ENCODE data around the gene RUSF1. TPM values are rescaled to one million over a fixed set of nuclear protein-coding genes. Genes with fewer than 3 reads are reported as not detected.

The RUSF1 gene
- total and polyA plus RNA-seq, 7 experiments from 2014 or later, result 22.8 to 118 (median 66.6) TPM

DNA sequence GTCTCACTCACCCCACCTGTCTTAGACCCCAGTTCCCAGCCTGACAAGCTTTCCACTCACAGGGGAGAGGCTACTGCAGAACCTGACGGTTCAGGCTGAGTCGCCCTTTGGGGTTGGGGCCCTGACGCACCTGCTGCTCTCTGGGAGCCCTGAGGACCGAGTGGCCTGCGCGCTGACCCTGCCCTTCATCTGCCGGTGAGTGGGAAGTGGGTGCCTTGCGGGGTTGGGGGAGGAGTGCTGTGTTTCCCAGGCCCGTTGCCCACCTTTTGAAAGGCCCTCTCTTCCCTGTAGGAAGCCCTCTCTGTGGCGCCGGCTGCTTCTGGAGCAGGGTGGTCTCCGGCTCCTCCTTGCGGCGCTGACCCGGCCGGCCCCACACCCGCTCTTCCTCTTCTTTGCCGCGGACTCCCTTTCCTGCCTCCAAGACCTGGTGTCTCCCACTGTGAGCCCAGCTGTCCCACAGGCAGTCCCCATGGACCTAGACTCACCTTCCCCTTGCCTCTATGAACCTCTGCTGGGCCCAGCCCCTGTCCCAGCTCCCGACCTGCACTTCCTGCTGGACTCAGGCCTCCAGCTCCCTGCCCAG lies 42.3 kb downstream of the RUSF1 start:
- Mint-ChIP-seq H3K36me3 (peaks cover 4 to 30% (median 10%) of the 10 kb centered on the region in 5 donors), H3K4me1 (peaks cover 9 to 29% (median 14%) of the 10 kb centered on the region in 7 donors), H3K27me3 (peaks cover 0 to 6% (median 0%) of the 10 kb centered on the region in 5 donors), H3K9me3 (peaks cover 0 to 1% (median 0%) of the 10 kb centered on the region in 11 donors), H3K27ac (no peak overlapping the region), H3K4me3 (peak overlapping the region in 1 of 10 donors; percentile 66)
- Histone ChIP-seq H3K36me3 (ENCODE audit: control insufficient read depth in 2 of 3, insufficient read depth in 3 of 3, low read length in 3 of 3) (peaks cover 0 to 35% (median 3%) of the 10 kb centered on the region in 3 experiments), H3K27me3 (ENCODE audit: control insufficient read depth in 2 of 2, insufficient read depth in 2 of 2, low read length in 2 of 2) (no peaks in the 10 kb centered on the region), H3K4me1 (ENCODE audit: control insufficient read depth in 2 of 2, insufficient read depth in 2 of 2, low read length in 2 of 2) (peaks cover 8 to 11% of the 10 kb centered on the region in 2 donors), H3K9me3 (ENCODE audit: control insufficient read depth in 2 of 3, low read length in 3 of 3) (no peaks in the 10 kb centered on the region), H3K4me3 (ENCODE audit: low read length) (no peak overlapping the region), H3K27ac (ENCODE audit: low read depth, low read length) (no peak overlapping the region)
- ChIA-PET CTCF (interaction anchor here (0.6 kb wide), 1 partner anchor 621 kb away, joined by 3 read pairs; no protein-coding TSS in a partner anchor), POLR2A (interaction anchor here (0.6 kb wide), 1 partner anchor 15 kb away, joined by 4 read pairs; no protein-coding TSS in a partner anchor)
- intact Hi-C loops (cut with micrococcal nuclease), result no loop called here
- DNase-seq (no peak), ATAC-seq (no peak)

DNA sequence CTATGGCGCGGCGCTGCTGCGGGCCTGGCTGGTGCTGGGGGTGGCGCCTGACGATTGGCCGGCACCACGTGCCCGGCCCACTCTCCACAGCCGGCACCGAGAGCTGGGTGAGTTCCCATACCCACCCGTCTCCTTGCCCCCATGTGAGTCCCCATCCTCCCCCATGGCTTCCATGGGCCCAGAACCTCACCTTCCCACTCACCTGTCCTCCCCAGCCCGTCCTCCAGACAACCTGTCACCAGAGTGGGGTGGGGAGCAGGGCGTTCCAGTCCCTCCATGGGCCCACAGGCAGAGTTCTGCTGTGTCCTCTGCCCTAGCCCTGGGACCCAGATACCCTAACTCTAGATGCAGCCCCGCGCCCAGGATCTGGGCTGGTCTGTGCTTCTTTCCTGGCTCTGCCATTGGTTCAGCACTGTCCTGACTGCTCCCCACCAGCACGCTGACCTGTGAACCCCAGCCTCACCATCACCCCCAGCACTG lies 43.4 kb downstream of the RUSF1 start:
- H3K27me3 ChIP-seq (ENCODE audit: control insufficient read depth in 2 of 2, insufficient read depth in 2 of 2, low read length in 2 of 2), result no peaks in the 10 kb centered on the region
- Mint-ChIP-seq H3K27ac (no peak overlapping the region), H3K27me3 (no peaks in the 10 kb centered on the region), H3K9me3 (no peaks in the 10 kb centered on the region), H3K4me3 (no peak overlapping the region), H3K4me1 (peaks cover 18 to 40% (median 23%) of the 10 kb centered on the region in 7 donors), H3K36me3 (peaks cover 4 to 30% (median 10%) of the 10 kb centered on the region in 5 donors)
- no peaks in the 10 kb centered on the region for H3K9me3 ChIP-seq (ENCODE audit: control insufficient read depth in 2 of 3, low read length in 3 of 3)
- intact Hi-C loops (cut with micrococcal nuclease), result no loop called here
- peaks cover 17 to 18% of the 10 kb centered on the region in 2 donors for H3K4me1 ChIP-seq (ENCODE audit: control insufficient read depth in 2 of 2, insufficient read depth in 2 of 2, low read length in 2 of 2)
- H3K36me3 ChIP-seq (ENCODE audit: control insufficient read depth in 2 of 3, insufficient read depth in 3 of 3, low read length in 3 of 3), result peaks cover 0 to 35% (median 3%) of the 10 kb centered on the region in 3 experiments
- POLR2A ChIA-PET, result no interaction called here
- H3K27ac ChIP-seq (ENCODE audit: low read depth, low read length), result no peak overlapping the region
- no peak for ATAC-seq
- no peak for DNase-seq
- CTCF ChIA-PET, result no interaction called here
- H3K4me3 ChIP-seq (ENCODE audit: low read length), result no peak overlapping the region

DNA sequence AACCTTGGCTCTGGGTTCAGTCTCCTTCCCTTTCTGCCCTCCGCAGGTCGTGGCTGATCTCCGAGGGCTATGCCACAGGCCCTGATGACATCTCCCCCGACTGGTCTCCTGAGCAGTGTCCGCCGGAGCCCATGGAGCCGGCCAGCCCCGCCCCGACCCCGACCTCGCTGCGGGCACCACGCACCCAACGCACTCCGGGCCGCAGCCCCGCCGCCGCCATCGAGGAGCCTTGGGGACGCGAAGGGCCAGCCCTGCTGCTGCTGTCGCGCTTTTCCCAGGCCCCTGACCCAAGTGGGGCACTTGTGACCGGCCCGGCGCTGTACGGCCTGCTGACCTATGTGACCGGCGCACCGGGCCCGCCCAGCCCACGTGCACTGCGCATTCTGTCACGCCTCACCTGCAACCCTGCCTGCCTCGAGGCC lies 43.8 kb downstream of the RUSF1 start:
- no peaks in the 10 kb centered on the region for H3K9me3 Mint-ChIP-seq
- DNase-seq, result no peak
- H3K4me3 Mint-ChIP-seq, result no peak overlapping the region
- no peaks in the 10 kb centered on the region for H3K9me3 ChIP-seq (ENCODE audit: control insufficient read depth in 2 of 3, low read length in 3 of 3)
- ATAC-seq, result no peak
- no peak overlapping the region for H3K27ac Mint-ChIP-seq
- peaks cover 4 to 30% (median 10%) of the 10 kb centered on the region in 5 donors for H3K36me3 Mint-ChIP-seq
- peaks cover 20 to 41% (median 24%) of the 10 kb centered on the region in 7 donors for H3K4me1 Mint-ChIP-seq
- H3K27me3 ChIP-seq (ENCODE audit: control insufficient read depth in 2 of 2, insufficient read depth in 2 of 2, low read length in 2 of 2), result no peaks in the 10 kb centered on the region
- no peak overlapping the region for H3K4me3 ChIP-seq (ENCODE audit: low read length)
- no peak overlapping the region for H3K27ac ChIP-seq (ENCODE audit: low read depth, low read length)
- ChIA-PET POLR2A (no interaction called here), CTCF (no interaction called here)
- intact Hi-C loops (cut with micrococcal nuclease), result no loop called here
- no peaks in the 10 kb centered on the region for H3K27me3 Mint-ChIP-seq
- peaks cover 0 to 35% (median 3%) of the 10 kb centered on the region in 3 experiments for H3K36me3 ChIP-seq (ENCODE audit: control insufficient read depth in 2 of 3, insufficient read depth in 3 of 3, low read length in 3 of 3)
- H3K4me1 ChIP-seq (ENCODE audit: control insufficient read depth in 2 of 2, insufficient read depth in 2 of 2, low read length in 2 of 2), result peaks cover 17 to 18% of the 10 kb centered on the region in 2 donors

DNA sequence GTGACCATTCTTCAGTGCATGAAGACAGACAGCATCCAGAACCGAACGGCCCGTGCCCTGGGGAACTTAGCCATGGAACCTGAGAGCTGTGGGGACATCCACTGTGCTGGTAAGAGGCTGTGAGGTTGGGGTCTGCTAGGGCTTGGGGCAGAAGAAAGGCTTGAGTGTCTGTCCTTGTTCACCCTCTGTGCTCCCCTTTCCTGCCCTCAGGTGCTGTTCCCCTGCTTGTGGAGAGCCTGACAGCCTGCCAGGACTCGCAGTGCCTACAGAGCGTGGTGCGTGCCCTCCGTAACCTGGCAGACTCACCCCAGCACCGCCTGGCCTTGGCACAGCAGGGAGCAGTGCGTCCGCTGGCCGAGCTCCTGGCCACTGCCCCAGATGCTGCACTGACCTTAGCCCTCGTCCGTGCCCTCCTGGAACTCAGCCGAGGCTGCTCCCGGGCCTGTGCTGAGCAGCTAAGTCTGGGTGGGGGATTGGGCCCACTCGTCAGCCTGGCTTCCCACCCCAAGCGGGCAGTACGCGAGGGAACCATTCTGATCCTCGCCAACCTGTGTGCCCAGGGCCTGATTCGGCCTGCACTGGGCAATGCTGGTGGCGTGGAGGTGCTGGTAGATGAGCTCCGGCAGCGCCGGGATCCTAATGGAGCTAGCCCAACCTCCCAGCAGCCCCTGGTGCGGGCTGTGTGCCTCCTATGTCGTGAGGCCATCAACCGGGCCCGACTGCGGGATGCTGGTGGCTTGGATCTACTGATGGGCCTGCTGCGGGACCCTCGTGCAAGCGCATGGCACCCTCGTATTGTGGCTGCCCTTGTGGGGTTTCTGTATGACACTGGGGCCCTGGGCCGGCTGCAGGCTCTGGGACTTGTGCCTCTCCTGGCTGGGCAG lies 46.0 kb downstream of the RUSF1 start:
- CTCF ChIA-PET, result interaction anchor here (0.6 kb wide), 1 partner anchor 365 kb away, joined by 6 read pairs; no protein-coding TSS in a partner anchor
- Histone ChIP-seq H3K36me3 (ENCODE audit: control insufficient read depth in 2 of 3, insufficient read depth in 3 of 3, low read length in 3 of 3) (peaks cover 0 to 35% (median 3%) of the 10 kb centered on the region in 3 experiments), H3K4me1 (ENCODE audit: control insufficient read depth in 2 of 2, insufficient read depth in 2 of 2, low read length in 2 of 2) (peaks cover 25 to 26% of the 10 kb centered on the region in 2 donors), H3K27ac (ENCODE audit: low read depth, low read length) (no peak overlapping the region), H3K9me3 (ENCODE audit: control insufficient read depth in 2 of 3, low read length in 3 of 3) (no peaks in the 10 kb centered on the region), H3K27me3 (ENCODE audit: control insufficient read depth in 2 of 2, insufficient read depth in 2 of 2, low read length in 2 of 2) (no peaks in the 10 kb centered on the region), H3K4me3 (ENCODE audit: low read length) (no peak overlapping the region)
- ATAC-seq (no peak), DNase-seq (no peak)
- POLR2A ChIA-PET, result no interaction called here
- Mint-ChIP-seq H3K36me3 (peaks cover 4 to 29% (median 12%) of the 10 kb centered on the region in 5 donors), H3K4me3 (no peak overlapping the region), H3K4me1 (peaks cover 24 to 34% (median 28%) of the 10 kb centered on the region in 7 donors), H3K27me3 (no peaks in the 10 kb centered on the region), H3K27ac (peak overlapping the region in 1 of 9 donors; percentile 23), H3K9me3 (peaks cover 0 to 2% (median 0%) of the 10 kb centered on the region in 11 donors)
- intact Hi-C loops (cut with micrococcal nuclease), result no loop called here

DNA sequence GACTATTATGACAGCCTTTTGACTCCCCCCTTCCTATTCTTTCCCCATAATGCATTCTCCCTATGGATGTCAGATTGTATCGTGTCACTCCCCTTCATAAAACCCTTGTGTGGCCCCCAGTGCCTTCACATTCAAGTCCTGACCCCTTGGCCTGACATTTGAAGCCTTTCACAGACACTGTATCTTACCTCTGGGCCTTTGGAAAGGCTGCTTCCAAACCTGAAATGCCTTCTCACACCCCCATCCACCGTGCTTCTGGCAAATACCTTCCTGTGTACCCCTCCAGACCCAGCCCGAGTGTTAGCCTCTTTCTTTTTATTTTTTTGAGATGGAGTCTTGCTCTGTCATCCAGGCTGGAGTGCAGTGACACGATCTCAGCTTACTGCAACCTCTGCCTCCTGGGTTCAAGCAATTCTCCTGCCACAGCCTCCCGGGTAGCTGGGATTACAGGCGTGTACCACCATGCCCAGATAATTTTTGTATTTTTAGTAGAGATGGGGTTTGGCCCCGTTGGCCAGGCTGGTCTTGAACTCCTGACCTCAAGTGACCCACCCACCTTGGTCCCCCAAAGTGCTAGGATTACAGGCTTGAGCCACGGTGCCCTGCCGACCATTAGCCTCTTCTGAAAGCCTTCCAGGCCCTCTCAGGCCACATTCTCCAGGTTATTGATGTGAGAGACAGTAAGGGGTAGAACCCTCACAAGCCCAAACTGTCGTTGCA lies 46.8 kb downstream of the RUSF1 start:
- H3K27ac ChIP-seq (ENCODE audit: low read depth, low read length), result no peak overlapping the region
- H3K27ac Mint-ChIP-seq, result peak overlapping the region in 8 of 9 donors; percentile 10 to 99 (median 77)
- no peaks in the 10 kb centered on the region for H3K9me3 ChIP-seq (ENCODE audit: control insufficient read depth in 2 of 3, low read length in 3 of 3)
- ATAC-seq (no peak), DNase-seq (no peak)
- ChIA-PET CTCF (interaction anchor here (0.6 to 1.6 kb wide), 6 partner anchors 9 to 849 kb away, joined by 3 to 17 read pairs (median 4); no protein-coding TSS in a partner anchor), POLR2A (interaction anchor here (0.9 to 5.2 kb wide), 12 partner anchors 9 to 559 kb away, joined by 3 to 69 read pairs (median 6); partner anchors contain the start of genes RUSF1, STX4, ZNF646 and ZNF668)
- H3K4me3 Mint-ChIP-seq, result peak overlapping the region in 4 of 10 donors; percentile 39 to 96 (median 51)
- no peaks in the 10 kb centered on the region for H3K27me3 ChIP-seq (ENCODE audit: control insufficient read depth in 2 of 2, insufficient read depth in 2 of 2, low read length in 2 of 2)
- intact Hi-C loops (cut with micrococcal nuclease), result no loop called here
- H3K4me3 ChIP-seq (ENCODE audit: low read length), result no peak overlapping the region
- H3K4me1 Mint-ChIP-seq, result peaks cover 17 to 37% (median 31%) of the 10 kb centered on the region in 7 donors
- peaks cover 0 to 27% (median 3%) of the 10 kb centered on the region in 3 experiments for H3K36me3 ChIP-seq (ENCODE audit: control insufficient read depth in 2 of 3, insufficient read depth in 3 of 3, low read length in 3 of 3)
- peaks cover 0 to 2% (median 0%) of the 10 kb centered on the region in 11 donors for H3K9me3 Mint-ChIP-seq
- no peaks in the 10 kb centered on the region for H3K27me3 Mint-ChIP-seq
- H3K36me3 Mint-ChIP-seq, result peaks cover 4 to 24% (median 12%) of the 10 kb centered on the region in 5 donors
- peaks cover 27 to 28% of the 10 kb centered on the region in 2 donors for H3K4me1 ChIP-seq (ENCODE audit: control insufficient read depth in 2 of 2, insufficient read depth in 2 of 2, low read length in 2 of 2)

All from naive thymus-derived CD4-positive, alpha-beta T cell (primary cell).